Smooth muscle cell of the pulmonary artery (primary cell): ENCODE measurements around the gene UCHL5. TPM values are rescaled to one million over a fixed set of nuclear protein-coding genes. Genes with fewer than 3 reads are reported as not detected.

Experiments used
- total RNA-seq: library from RNA; depleted of rRNA; stranded (reverse); fragments of >200 nt; gene quantifications from 2 replicates; pipeline ENCODE4 v1.2.3, GENCODE V29; 2014

Gene UCHL5, protein sequence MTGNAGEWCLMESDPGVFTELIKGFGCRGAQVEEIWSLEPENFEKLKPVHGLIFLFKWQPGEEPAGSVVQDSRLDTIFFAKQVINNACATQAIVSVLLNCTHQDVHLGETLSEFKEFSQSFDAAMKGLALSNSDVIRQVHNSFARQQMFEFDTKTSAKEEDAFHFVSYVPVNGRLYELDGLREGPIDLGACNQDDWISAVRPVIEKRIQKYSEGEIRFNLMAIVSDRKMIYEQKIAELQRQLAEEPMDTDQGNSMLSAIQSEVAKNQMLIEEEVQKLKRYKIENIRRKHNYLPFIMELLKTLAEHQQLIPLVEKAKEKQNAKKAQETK
- 30.8 and 31.7 TPM in 2 replicates for total RNA-seq

DNA sequence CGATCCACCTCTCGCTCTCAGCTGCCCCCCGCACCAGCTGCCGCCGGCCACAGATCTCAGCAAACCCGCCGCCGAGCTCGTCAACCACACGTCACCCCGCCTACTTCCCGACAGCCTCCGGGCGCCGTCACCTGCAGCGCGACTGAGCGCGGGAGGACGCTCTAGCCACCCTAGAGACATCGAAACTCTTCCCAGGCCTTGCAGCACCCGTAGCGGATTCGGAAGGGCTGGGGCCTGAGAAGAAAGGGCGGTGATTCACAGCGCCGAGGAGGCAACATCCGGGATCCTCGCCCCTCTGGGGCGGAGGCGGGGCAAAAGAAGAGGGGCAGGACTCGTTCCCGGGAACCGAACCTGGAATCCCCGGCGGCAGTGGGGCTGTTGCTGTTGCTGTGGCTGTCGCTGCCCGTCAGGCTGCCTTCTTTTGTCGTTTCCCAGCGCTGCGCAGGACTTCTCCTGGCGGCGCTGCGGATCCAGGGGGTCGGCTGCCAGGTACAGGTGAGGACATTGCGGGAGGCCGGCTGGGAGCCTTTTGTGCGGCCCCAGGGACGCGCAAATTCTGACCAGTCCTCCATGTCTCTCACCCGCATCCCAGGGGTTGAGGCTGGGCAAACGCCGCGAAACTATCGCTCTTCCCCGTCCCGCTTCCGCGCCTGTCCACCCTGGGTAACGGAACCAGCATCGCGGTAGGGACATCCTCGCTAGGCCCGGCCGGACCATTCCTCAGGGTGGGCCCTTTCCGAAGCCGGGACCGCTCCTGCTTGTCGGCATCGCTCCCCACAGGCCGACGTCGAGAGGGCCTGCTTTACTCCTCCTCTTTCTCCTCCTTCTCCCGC, at the start of gene UCHL5, which contains the start of gene RO60:
TSS of gene UCHL5 (minus strand) at position 79 of the 833 bp plus-strand sequence. CDS start 100 bp downstream, outside the sequence.
TSS of gene RO60 (plus strand) at position 331 of the 833 bp plus-strand sequence. CDS start 9,443 bp downstream, outside the sequence.

GRCh38 chr1:193104907-193105820, 46.0 kb upstream of the UCHL5 start, which contains the start of gene GLRX2:
Gene GLRX2, minus strand, starts transcription at chr1:193105414. Its CDS starts 32 bp downstream, at chr1:193105382.

Other genes with a start within 250 kb of the UCHL5 start
- 123 and 158 TPM in 2 replicates for gene RO60, start 252 bp upstream of the UCHL5 start, total RNA-seq
- 9.5 and 10.5 TPM in 2 replicates for gene GLRX2, start 46.1 kb upstream of the UCHL5 start, total RNA-seq
- gene CDC73, start 62.7 kb upstream of the UCHL5 start, total RNA-seq: 25.8 and 28.3 TPM in 2 replicates
- 0.92 and 2.4 TPM in 2 replicates for gene B3GALT2, start 127.3 kb upstream of the UCHL5 start, total RNA-seq